GM18867 (cell line): ENCODE data around the gene MITD1.
A peak's percentile ranks its signal among the peaks of the same experiment; 100 is the strongest.
"Not testable (repeated sequence)": the region's sequence is repeated elsewhere in the genome, so short reads cannot be mapped to it uniquely, and the experiment has no call there.

Source experiments
- ATAC-seq: cut with Tn5 transposase; IDR thresholded peaks from one replicate; pipeline ENCODE4 v1.9.1; 2021; ENCODE audit warnings: mild to moderate bottlenecking, moderate library complexity; ENCODE audit not compliant: unreplicated experiment

MITD1 gene

GRCh38 chr2:99180755-99181623 is at the start of gene MITD1, which contains the start of gene MRPL30:
MITD1 (minus strand) TSS chr2:99181058; CDS start chr2:99180981, 77 bp downstream.
MRPL30 (plus strand) TSS chr2:99181184; CDS start chr2:99186204, 5,020 bp downstream.
- ATAC-seq, result peak; percentile 93

GRCh38 chr2:99217929-99218501 is 37.2 kb upstream of the MITD1 start:
- ATAC-seq, result no peak

DNA sequence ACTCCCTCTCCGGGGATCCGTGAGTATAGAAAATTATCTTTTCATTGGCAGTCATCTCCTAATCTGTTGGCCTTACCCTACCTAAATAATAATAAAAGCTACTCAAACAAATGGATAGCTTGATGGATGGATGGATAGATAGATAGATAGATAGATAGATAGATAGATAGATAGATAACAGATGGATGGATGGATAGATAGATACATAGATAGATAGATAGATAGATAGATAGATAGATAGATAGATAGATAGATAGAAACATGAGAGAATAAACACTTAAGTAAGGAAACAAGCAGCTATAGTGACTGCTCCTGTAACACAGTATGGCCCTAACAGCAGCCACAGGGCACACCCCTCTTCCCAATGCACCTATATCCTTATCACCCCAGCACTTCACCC is 35.2 kb upstream of the MITD1 start:
- no peak for ATAC-seq

- ATAC-seq, result no peak
Measured at GRCh38 chr2:99205491-99205890, 24.6 kb upstream of the MITD1 start.

- no peak for ATAC-seq
Measured at GRCh38 chr2:99201959-99202678, 21.3 kb upstream of the MITD1 start.

DNA sequence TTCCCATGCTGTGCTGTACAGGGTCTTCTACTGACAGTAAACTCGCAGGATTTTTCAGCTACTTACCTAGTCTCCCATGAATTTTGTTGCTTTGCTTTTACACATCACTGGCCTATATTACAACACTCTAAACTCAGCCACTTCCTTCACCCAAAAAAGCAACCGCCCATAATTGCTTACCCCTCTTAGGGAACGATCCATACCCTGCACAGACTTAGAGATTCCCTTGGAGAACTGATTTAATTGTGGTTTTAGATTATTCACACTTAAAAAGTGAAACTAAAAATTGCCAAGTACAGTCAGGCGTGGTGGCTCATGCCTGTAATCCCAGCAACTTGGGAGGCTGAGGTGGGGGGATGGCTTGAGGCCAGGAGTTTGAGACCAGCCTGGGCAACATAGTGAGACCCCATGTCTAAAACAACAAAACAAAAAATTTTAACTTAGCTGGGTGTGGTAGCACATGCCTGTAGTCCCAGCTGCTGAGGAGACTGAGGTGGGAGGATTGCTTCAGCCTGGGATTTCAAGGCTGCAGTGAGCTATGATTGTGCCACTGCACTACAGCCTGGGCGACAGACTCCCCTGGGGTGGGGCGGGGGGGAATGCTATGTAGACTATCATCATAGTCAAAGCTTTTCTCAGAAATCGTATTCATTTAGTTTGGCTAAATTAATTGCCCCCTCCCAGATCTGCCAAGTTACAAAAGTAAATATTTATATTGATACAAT is 19.4 kb upstream of the MITD1 start:
- no peak for ATAC-seq

DNA sequence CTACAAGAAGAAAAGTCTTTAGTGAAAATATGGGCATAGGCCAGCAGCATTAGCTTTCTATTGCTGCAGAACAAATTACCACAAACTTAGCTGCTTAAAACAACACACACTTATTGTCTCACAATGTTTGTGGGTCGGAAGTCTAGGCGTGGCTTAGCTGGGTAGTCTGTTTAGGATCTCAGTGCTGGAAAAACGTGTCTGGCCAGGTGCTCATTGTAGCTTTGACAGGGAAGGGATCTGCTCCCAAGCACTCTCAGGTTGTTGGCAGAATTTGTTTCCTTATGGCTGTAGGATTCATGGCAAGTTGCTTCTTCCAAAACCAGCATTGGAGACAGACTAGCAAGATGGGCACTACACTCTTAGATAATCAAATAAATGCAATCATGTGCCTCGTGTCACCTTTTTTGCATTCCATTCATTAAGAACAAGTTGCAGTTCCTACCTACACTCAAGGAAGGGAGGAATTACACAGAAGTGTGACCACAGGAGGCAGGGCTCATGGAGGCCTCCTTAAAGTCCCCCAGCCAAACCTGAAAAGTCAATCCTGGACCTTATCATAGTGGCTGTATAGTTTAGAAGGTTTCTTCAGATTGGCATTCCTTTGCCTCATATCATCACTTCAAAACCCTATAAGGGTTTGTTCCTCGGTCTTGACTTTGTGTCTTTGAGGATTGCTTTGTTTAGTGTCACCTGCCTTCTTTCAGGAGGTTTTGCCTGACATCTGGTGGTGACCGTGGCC is 17.4 kb upstream of the MITD1 start:
- no peak for ATAC-seq

DNA sequence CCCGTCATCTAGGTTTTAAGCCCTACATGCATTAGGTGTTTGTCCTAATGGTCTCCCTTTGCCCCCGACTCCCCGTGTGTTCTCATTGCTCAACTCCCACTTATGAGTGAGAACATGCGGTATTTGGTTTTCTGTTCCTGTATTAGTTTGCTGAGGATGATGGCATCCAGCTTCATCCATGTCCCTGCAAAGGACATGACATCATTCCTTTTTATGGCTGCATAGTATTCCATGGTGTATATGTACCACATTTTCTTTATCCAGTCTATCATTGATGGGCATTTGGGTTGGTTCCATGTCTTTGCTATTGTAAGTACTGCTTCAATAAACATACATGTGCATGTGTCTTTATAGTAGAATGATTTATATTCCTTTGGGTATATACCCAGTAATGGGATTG is 11.5 kb upstream of the MITD1 start:
- ATAC-seq, result not testable (repeated sequence)

- ATAC-seq, result no peak
Measured at GRCh38 chr2:99190548-99190947, 9.7 kb upstream of the MITD1 start.

DNA sequence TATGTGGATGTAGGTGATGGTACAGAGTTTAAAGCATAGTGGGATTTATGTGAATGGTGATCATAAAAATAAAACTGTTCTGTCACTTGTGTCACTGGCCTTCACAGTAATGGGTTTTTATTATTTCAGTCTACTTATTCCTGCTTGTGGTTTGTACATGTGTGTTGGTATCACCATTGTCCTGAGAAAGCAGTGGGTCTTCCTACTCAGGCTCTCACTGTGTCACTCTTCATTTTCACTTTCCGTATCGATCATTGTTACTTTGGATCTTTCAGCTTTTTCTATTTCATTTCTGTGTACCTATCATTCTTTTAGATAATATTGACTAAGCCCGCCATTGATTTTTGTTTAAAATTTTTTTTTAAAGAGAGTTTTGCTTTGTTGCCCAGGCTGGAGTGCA is 7.5 kb upstream of the MITD1 start:
- no peak for ATAC-seq

DNA sequence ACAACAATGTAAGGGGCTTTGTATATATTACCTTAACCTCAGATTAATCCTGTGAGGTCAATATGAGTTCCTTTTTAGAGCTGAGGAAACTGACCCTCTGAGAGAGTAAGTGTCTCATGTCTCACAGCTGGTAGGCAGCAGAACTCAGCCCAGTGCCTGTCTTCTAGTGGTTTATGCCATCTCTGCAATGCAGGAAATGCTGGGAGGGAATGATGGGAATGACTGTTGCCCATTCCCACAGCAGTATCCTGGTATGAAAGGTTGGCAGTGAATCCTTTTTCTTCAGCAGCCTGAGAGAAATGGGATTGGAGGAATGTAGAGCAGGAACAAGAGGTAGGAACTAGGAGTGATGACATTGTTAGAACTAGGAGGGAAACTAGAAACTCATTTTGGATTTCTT is 6.2 kb upstream of the MITD1 start:
- ATAC-seq, result no peak

DNA sequence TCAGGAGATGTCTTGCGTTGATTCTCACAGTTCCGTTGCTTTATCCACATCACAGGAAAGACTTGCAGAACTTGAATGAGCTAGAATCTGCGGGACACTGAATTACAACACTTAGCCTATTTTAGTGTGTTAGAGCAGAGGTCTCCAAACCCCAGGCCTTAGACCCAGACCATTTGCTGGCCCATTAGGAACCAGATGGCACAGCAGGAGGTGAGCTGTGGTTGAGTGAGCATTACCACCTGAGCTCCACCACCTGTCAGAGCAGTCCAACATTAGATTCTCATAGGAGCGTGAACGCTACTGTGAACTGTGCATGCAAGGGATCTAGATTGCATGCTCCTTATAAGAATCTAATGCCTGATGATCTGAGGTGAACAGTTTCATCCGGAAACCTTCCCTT is 4.0 kb upstream of the MITD1 start:
- ATAC-seq, result no peak

DNA sequence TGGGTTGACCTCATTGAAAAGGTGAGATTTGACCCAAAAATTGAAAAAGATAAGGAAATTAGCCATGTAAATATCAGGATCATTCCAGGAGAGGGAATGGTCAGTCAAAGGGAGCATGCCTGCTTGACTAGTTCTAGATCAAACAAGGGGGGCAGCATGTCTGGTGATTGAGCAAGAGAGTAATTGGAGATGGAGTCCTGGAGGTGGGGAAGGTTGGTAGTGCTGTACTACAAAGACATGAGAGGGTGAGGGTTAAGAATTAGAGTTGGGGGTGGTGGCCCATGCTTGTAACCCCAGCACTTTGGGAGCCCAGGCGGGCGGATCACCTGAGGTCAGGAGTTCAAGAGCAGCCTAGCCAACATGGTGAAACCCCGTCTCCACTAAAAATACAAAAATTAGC is 2.2 kb upstream of the MITD1 start:
- no peak for ATAC-seq

GRCh38 chr2:99181624-99182000 is 754 bp upstream of the MITD1 start:
- ATAC-seq, result no peak

DNA sequence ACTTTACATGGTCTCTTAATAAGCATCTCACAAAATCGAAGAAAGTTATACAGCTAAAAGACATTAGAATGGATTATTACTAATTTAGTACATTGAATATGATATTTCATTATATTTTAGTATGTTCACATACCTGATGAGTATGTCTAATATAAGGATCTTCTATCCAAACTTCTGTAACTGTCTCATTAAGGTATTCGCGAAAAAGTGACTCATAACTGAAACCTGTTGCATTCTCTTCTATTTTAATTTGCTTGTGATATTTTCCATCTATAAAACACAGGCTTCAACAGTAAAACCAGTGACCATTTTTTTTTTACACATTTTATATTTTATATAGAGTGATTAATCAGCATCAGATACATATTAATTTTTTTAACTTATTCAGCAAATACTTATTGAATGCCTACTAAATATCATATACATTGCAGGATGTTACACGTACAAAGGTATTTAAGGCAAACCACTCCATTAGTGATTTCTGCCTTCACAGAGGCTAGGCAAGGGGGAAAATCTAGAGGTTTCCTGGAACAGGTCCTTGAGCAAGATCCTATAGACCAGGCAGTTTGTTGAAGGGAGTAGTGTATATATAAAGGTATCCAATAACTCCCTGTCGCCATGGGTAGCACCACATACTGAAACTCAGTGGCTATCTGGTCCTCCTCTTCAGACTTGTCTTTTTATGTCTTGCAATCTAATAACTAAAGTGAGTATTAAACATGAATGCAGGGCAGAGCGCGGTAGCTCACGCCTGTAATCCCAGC is 9.3 kb downstream of the MITD1 start:
- ATAC-seq, result no peak

DNA sequence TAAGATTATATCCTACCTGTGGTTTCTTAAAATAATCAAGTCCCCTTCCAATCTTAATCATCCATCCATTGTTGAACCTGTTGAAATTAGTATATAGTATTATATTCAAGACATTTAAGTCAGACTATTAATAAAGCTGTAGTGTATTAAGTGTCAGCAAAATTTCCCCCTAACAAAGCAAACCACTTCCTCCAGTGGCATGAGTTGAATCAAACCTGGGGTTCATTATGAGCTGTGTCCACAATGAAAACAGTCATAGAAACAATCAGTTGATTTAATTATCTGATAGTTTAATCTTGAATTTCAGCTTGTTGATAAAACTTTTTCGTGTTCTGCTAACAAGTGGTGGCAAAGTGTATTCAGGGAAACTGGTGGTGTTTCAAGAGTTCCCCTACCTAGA is 11.3 kb downstream of the MITD1 start:
- ATAC-seq, result no peak

DNA sequence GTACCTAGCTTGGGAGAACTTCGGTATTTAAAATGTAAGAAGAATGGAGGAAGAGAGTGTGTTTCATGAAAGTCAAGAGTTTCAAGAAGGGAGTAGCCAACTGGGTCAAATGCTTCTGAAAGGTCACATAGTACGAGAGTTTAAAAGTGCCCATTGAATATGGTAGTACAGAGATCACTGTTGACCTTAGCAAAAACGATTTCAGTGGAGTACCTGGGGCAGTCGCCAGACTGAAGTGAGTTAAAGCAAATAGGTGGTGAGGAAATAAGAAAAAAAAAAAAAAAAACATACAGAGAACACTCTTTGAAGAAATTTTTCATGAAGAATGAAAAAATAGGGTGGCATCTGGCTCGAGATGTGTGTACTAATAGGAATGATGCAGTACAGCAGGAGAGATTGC is 14.6 kb downstream of the MITD1 start:
- ATAC-seq, result no peak

DNA sequence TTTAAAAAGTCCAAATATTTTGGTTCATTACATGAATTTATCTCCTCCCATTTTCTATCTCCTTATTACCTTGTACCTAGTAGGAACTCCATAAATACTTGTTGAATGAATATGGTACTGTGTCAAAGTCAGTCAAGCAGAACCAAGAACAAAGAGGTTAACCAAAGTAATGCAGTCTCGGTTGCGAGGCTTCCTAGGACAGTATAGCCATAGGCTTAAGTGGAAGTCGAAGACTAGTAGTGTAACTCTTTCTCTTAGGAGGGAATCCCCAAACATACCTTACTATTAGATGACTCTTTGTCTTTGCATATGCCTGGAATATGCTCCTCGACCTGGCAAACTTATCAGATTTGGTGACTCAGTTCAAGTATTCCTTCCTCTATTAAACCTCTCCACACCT is 21.3 kb downstream of the MITD1 start:
- ATAC-seq, result no peak

DNA sequence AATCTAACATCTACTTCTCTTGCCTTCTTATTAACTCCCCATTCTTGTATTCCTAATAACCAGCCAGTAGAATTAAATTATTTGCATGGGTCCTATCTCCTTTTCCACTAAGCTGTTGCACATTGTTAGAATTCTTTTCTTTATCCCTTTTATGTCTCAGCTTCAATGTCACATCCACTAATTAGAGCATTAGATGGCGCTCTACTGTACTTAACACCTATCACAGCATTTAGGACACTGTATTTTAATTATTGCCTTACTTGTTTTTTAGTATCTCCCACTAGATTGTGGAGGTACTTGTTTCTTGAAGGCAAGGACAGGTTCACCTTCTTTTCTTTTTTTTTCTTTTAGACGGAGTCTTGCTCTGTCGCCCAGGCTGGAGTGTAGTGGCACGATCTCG is 22.3 kb downstream of the MITD1 start:
- no peak for ATAC-seq

- ATAC-seq, result no peak
Measured at GRCh38 chr2:99156891-99157290, 24.0 kb downstream of the MITD1 start.
